ENCODE measurements around the gene SEMA3C. TPM values are rescaled to one million over a fixed set of nuclear protein-coding genes. Genes with fewer than 3 reads are reported as not detected.

Gene SEMA3C
- total RNA-seq, 1 experiment from 2014 or later = 232 TPM

GRCh38 chr7:80879849-80880248, 39.0 kb downstream of the SEMA3C start:
- no peak for DNase-seq (ENCODE audit: low read depth, low spot score)
- intact Hi-C loops (cut with micrococcal nuclease; ENCODE audit: unreplicated experiment) = no loop called here
- CTCF ChIA-PET = no interaction called here
- BruUV-seq (replicated peaks) = no TSS peak
- in situ Hi-C loops (cut with HindIII; ENCODE audit: low pct_unique_long_range_greater_than_20kb, low sequenced_read_pairs) = no loop called here
- POLR2A ChIA-PET = no interaction called here
- no peaks in the 10 kb centered on the region for H3K9me3 ChIP-seq (ENCODE audit: control insufficient read depth, insufficient read depth, low read depth, low read length)
- peak overlapping the region; percentile 92 for H3K27ac ChIP-seq (ENCODE audit: low read length)
- no peak for TF ChIP-seq SIN3A (IDR thresholded peaks at IDR 0.05; ENCODE audit: borderline replicate concordance, insufficient read depth, low read depth, low read length)
- no peak for TF ChIP-seq REST (IDR thresholded peaks at IDR 0.05; ENCODE audit: insufficient read depth in 1 of 2, low read depth in 2 of 2, low read length in 1 of 2)
- TF ChIP-seq TCF7L2 (IDR thresholded peaks at IDR 0.05; ENCODE audit: low read depth, low read length) = no peak
- no peak for TF ChIP-seq CTCF (IDR thresholded peaks at IDR 0.05)
- no peak for TF ChIP-seq POLR2AphosphoS5 (IDR thresholded peaks at IDR 0.05; ENCODE audit: low read depth, low read length)
- H3K36me3 ChIP-seq (ENCODE audit: control insufficient read depth, insufficient read depth, low read length) = peaks cover 11% of the 10 kb centered on the region
- no peak for ATAC-seq
- no peaks in the 10 kb centered on the region for H3K27me3 ChIP-seq (ENCODE audit: control insufficient read depth, insufficient read depth, low read length)
- no peak overlapping the region for H3K4me3 ChIP-seq (ENCODE audit: low read depth in 2 of 2, low read length in 2 of 2)
- H3K4me1 ChIP-seq (ENCODE audit: control insufficient read depth, insufficient read depth, low read length) = peaks cover 94% of the 10 kb centered on the region

- no TSS peak for BruUV-seq (replicated peaks)
- Histone ChIP-seq H3K9me3 (ENCODE audit: control insufficient read depth, insufficient read depth, low read depth, low read length) (no peaks in the 10 kb centered on the region), H3K27me3 (ENCODE audit: control insufficient read depth, insufficient read depth, low read length) (no peaks in the 10 kb centered on the region), H3K27ac (ENCODE audit: low read length) (peak overlapping the region; percentile 92), H3K36me3 (ENCODE audit: control insufficient read depth, insufficient read depth, low read length) (peaks cover 9% of the 10 kb centered on the region), H3K4me1 (ENCODE audit: control insufficient read depth, insufficient read depth, low read length) (peaks cover 81% of the 10 kb centered on the region), H3K4me3 (ENCODE audit: low read depth in 2 of 2, low read length in 2 of 2) (no peak overlapping the region)
- ChIA-PET POLR2A (no interaction called here), CTCF (no interaction called here)
- peak; percentile 85 for ATAC-seq
- peak; percentile 70 for TF ChIP-seq TCF7L2 (IDR thresholded peaks at IDR 0.05; ENCODE audit: low read depth, low read length)
- peak; percentile 13 for TF ChIP-seq CTCF (IDR thresholded peaks at IDR 0.05)
- TF ChIP-seq SIN3A (IDR thresholded peaks at IDR 0.05; ENCODE audit: borderline replicate concordance, insufficient read depth, low read depth, low read length) = no peak
- TF ChIP-seq REST (IDR thresholded peaks at IDR 0.05; ENCODE audit: insufficient read depth in 1 of 2, low read depth in 2 of 2, low read length in 1 of 2) = no peak
- peak; percentile 75; the same call in 1 of the 2 replicates for TF ChIP-seq POLR2AphosphoS5 (IDR thresholded peaks at IDR 0.05; ENCODE audit: low read depth, low read length)
- intact Hi-C loops (cut with micrococcal nuclease; ENCODE audit: unreplicated experiment) (no loop called here), in situ Hi-C loops (cut with HindIII; ENCODE audit: low pct_unique_long_range_greater_than_20kb, low sequenced_read_pairs) (no loop called here)
- DNase-seq (ENCODE audit: low read depth, low spot score) = no peak
Measured at GRCh38 chr7:80876894-80877414, 41.9 kb downstream of the SEMA3C start.

Data from Panc1 (cell line).